H9 (cell line): Measurements from ENCODE around the gene ARHGDIB. TPM values are rescaled to one million over a fixed set of nuclear protein-coding genes. Genes with fewer than 3 reads are reported as not detected.

Source experiments
- DNase-seq: peaks from one replicate; pipeline ENCODE4 v3.0.0-alpha.2; 2017
- H2AFZ ChIP-seq: one replicate; pipeline ENCODE4 v1.6.1; 2013; ENCODE audit warnings: mild to moderate bottlenecking, low read length, control low read depth, moderate library complexity
- H2AK5ac ChIP-seq: 2 replicates; pipeline ENCODE4 v1.6.1; 2013; ENCODE audit warnings: low read length, control low read depth, mixed read lengths; ENCODE audit not compliant: insufficient read length
- H2BK120ac ChIP-seq: one replicate; pipeline ENCODE4 v1.6.1; 2013; ENCODE audit warnings: low read depth, mild to moderate bottlenecking, low read length, control low read depth, inconsistent platforms; ENCODE audit not compliant: poor library complexity, severe bottlenecking
- H2BK12ac ChIP-seq: 2 replicates; pipeline ENCODE4 v1.6.1; 2013; ENCODE audit warnings: low read length, control low read depth, mixed read lengths, low read depth; ENCODE audit not compliant: insufficient read length
- H2BK15ac ChIP-seq: 2 replicates; pipeline ENCODE4 v1.6.1; 2013; ENCODE audit warnings: low read depth, low read length, control low read depth
- H2BK20ac ChIP-seq: one replicate; pipeline ENCODE4 v1.6.1; 2013; ENCODE audit warnings: low read depth, mild to moderate bottlenecking, low read length, control low read depth, inconsistent platforms; ENCODE audit not compliant: poor library complexity, severe bottlenecking
- H2BK5ac ChIP-seq: 2 replicates; pipeline ENCODE4 v1.6.1; 2013; ENCODE audit warnings: low read length, control low read depth, mixed read lengths; ENCODE audit not compliant: insufficient read length
- H3K14ac ChIP-seq: 2 replicates; pipeline ENCODE4 v1.6.1; 2013; ENCODE audit warnings: low read length, control low read depth; ENCODE audit not compliant: insufficient read depth
- H3K18ac ChIP-seq: 2 replicates; pipeline ENCODE4 v1.6.1; 2013; ENCODE audit warnings: low read depth, mild to moderate bottlenecking, mixed read lengths, low read length, control low read depth; ENCODE audit not compliant: insufficient read length
- H3K23ac ChIP-seq: 2 replicates; pipeline ENCODE4 v1.6.1; 2013; ENCODE audit warnings: low read length, control low read depth, mixed read lengths, low read depth; ENCODE audit not compliant: insufficient read length
- H3K23me2 ChIP-seq: 2 replicates; pipeline ENCODE4 v1.6.1; 2013; ENCODE audit warnings: low read depth, mild to moderate bottlenecking, mixed read lengths, low read length, control low read depth; ENCODE audit not compliant: insufficient read length, poor library complexity, severe bottlenecking
- H3K27ac ChIP-seq: 2 replicates; pipeline ENCODE4 v1.5.1; 2013; ENCODE audit warnings: low read length, control low read depth, mixed read lengths, low read depth; ENCODE audit not compliant: insufficient read length
- H3K27me3 ChIP-seq: 2 replicates; pipeline ENCODE4 v1.6.1; 2013; ENCODE audit warnings: low read length, control low read depth, inconsistent platforms; ENCODE audit not compliant: insufficient read depth
- H3K4ac ChIP-seq: 2 replicates; pipeline ENCODE4 v1.6.1; 2013; ENCODE audit warnings: low read depth, mild to moderate bottlenecking, control low read depth, inconsistent platforms, low read length, moderate library complexity
- H3K4me1 ChIP-seq: 2 replicates; pipeline ENCODE4 v1.6.1; 2013; ENCODE audit warnings: low read length, control low read depth, inconsistent platforms; ENCODE audit not compliant: insufficient read depth
- H3K4me2 ChIP-seq: 2 replicates; pipeline ENCODE4 v1.6.1; 2013; ENCODE audit warnings: low read length, control low read depth, mixed read lengths; ENCODE audit not compliant: insufficient read length, insufficient read depth
- H3K56ac ChIP-seq: 2 replicates; pipeline ENCODE4 v1.6.1; 2013; ENCODE audit warnings: low read depth, mild to moderate bottlenecking, mixed read lengths, low read length, control low read depth; ENCODE audit not compliant: insufficient read length
- H3K79me1 ChIP-seq: 2 replicates; pipeline ENCODE4 v1.6.1; 2013; ENCODE audit warnings: low read depth, mild to moderate bottlenecking, moderate library complexity, low read length, control low read depth, inconsistent platforms; ENCODE audit not compliant: insufficient read depth, poor library complexity, severe bottlenecking
- H3K79me2 ChIP-seq: 2 replicates; pipeline ENCODE4 v1.6.1; 2013; ENCODE audit warnings: low read length, control low read depth, inconsistent platforms; ENCODE audit not compliant: insufficient read depth
- H3K9ac ChIP-seq: 2 replicates; pipeline ENCODE4 v1.6.1; 2013; ENCODE audit warnings: low read length, control low read depth, mixed read lengths; ENCODE audit not compliant: insufficient read length; ENCODE audit errors: extremely low read depth
- H3K9me3 ChIP-seq: one replicate; pipeline ENCODE4 v1.6.1; 2013; ENCODE audit warnings: low read depth, low read length, inconsistent platforms; ENCODE audit not compliant: control insufficient read depth
- H3T11ph ChIP-seq: one replicate; pipeline ENCODE4 v1.6.1; 2013; ENCODE audit warnings: mild to moderate bottlenecking, low read length, control low read depth, inconsistent platforms
- H4K20me1 ChIP-seq: one replicate; pipeline ENCODE4 v1.6.1; 2013; ENCODE audit not compliant: control insufficient read depth, insufficient read length, insufficient read depth
- H4K5ac ChIP-seq: 2 replicates; pipeline ENCODE4 v1.6.1; 2013; ENCODE audit warnings: low read depth, mild to moderate bottlenecking, mixed read lengths, low read length, control low read depth; ENCODE audit not compliant: insufficient read length
- H4K8ac ChIP-seq: replicated peaks from 2 replicates; pipeline ENCODE4 v1.6.1; 2013; ENCODE audit warnings: low read length, control low read depth, mixed read lengths, low read depth; ENCODE audit not compliant: insufficient read length
- H4K91ac ChIP-seq: 2 replicates; pipeline ENCODE4 v1.6.1; 2013; ENCODE audit warnings: low read depth, mild to moderate bottlenecking, moderate library complexity, mixed read lengths, low read length, control low read depth; ENCODE audit not compliant: insufficient read length
- H3K27ac Mint-ChIP-seq, 3 experiments: 2 replicates in 2 of 3; 3 replicates in 1 of 3; pipeline ENCODE4 v1.8.0; 2020 to 2021; ENCODE audit warnings: mixed read lengths in 3 of 3, mild to moderate bottlenecking in 1 of 3, moderate library complexity in 1 of 3
- H3K27me3 Mint-ChIP-seq: 2 replicates; pipeline ENCODE4 v1.8.0; 2021; ENCODE audit warnings: low read depth, mild to moderate bottlenecking, moderate library complexity, mixed read lengths
- H3K36me3 Mint-ChIP-seq, 3 experiments: 2 replicates in 2 of 3; 3 replicates in 1 of 3; pipeline ENCODE4 v1.8.0; 2020 to 2021; ENCODE audit warnings: low read depth in 3 of 3, mixed read lengths in 3 of 3; ENCODE audit not compliant: insufficient read depth in 1 of 3
- H3K4me1 Mint-ChIP-seq, 2 experiments: 2 replicates each; pipeline ENCODE4 v1.8.0; 2020; ENCODE audit warnings: mixed read lengths in 2 of 2
- H3K4me3 Mint-ChIP-seq, 2 experiments: 2 replicates in 1 of 2; 3 replicates in 1 of 2; pipeline ENCODE4 v1.8.0; 2020 to 2021; ENCODE audit warnings: mild to moderate bottlenecking in 2 of 2, mixed read lengths in 2 of 2, moderate library complexity in 1 of 2
- H3K9me3 Mint-ChIP-seq, 2 experiments: 2 replicates in 1 of 2; 3 replicates in 1 of 2; pipeline ENCODE4 v1.8.0; 2020; ENCODE audit warnings: mild to moderate bottlenecking in 2 of 2, mixed read lengths in 2 of 2, moderate library complexity in 1 of 2
- WGBS: extraction: QIAGEN DNeasy Blood & Tissue Kit; methylation state at CpG from one replicate; pipeline ENCODE4 v1.1.7; 2013; ENCODE audit warnings: missing lambda C conversion rate, low lambda C conversion rate, mixed read lengths; ENCODE audit not compliant: insufficient read length; ENCODE audit errors: extremely low coverage; 5-methylcytosine and 5-hydroxymethylcytosine counted together
- total RNA-seq: library from RNA; stranded (reverse); gene quantifications from 2 replicates; pipeline ENCODE4 v1.2.1, GENCODE V29; 2021
- TF ChIP-seq, protein P1 (sequence below): fragments of 200-600 bp; sonication (generic); conservative IDR thresholded peaks from 3 replicates; pipeline ENCODE4 v1.8.0; 2021; ENCODE audit warnings: antibody characterized with exemption, mild to moderate bottlenecking

ARHGDIB gene
- total RNA-seq, 1 experiment from 2014 or later, result 0.44 TPM

DNA sequence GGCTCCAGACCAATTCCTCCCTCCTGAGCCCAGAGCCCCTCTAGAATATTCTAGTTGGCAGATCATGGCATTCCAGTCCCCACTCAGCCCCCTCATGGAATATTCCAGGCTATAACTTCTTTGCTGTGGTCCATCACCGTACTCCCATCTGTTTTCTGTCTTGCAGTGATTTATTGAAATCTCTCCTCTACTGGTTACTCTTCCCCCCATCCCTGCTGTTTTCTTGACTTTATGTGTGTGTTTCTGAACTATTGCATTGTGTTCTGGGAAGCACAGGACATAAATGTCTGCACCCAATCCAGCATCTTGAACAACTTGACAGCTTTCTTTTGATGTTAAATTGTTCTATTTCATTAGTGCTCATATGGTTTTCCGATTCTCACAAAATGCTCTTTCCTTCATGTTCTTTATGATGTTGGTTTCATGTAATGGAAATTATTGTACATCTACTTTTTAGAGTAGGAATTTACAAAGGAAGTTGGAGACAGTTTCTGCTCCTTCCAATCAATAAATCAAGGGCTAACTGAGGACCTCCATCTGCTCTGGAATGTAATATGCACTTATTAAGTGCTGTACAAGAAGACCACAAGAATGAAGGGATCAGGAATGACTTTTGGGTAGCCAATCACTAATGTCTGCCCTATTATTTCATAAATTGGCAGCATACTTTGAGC, 37.8 kb upstream of the ARHGDIB start:
- no peak overlapping the region for H2BK15ac ChIP-seq
- no peak overlapping the region for H3K23ac ChIP-seq
- WGBS, result no CpG with 5 or more reads among the region's 2 CpGs
- H2BK20ac ChIP-seq, result no peak overlapping the region
- H4K8ac ChIP-seq, result no peak overlapping the region
- H3K9ac ChIP-seq, result no peak overlapping the region
- no peak overlapping the region for H2AFZ ChIP-seq
- no peak overlapping the region for H3K56ac ChIP-seq
- H4K20me1 ChIP-seq, result no peaks in the 10 kb centered on the region
- Mint-ChIP-seq H3K36me3 (no peaks in the 10 kb centered on the region), H3K9me3 (peaks cover 0 to 2% of the 10 kb centered on the region in 2 experiments; a peak in 1 of 5 replicates), H3K4me1 (peaks cover 9 to 11% of the 10 kb centered on the region in 2 experiments), H3K27me3 (no peaks in the 10 kb centered on the region), H3K4me3 (no peak overlapping the region), H3K27ac (no peak overlapping the region; a peak in 1 of 7 replicates)
- no peaks in the 10 kb centered on the region; the same call in 1 of the 2 replicates for H3K4me1 ChIP-seq
- no peak overlapping the region for H2AK5ac ChIP-seq
- no peaks in the 10 kb centered on the region for H3K27me3 ChIP-seq
- no peak overlapping the region for H3K4me2 ChIP-seq
- no peak overlapping the region for H2BK120ac ChIP-seq
- H2BK5ac ChIP-seq, result no peak overlapping the region
- H3K79me2 ChIP-seq, result no peaks in the 10 kb centered on the region
- H3K79me1 ChIP-seq, result no peaks in the 10 kb centered on the region
- no peak overlapping the region for H4K91ac ChIP-seq
- H3T11ph ChIP-seq, result no peak overlapping the region
- TF ChIP-seq, protein P1, sequence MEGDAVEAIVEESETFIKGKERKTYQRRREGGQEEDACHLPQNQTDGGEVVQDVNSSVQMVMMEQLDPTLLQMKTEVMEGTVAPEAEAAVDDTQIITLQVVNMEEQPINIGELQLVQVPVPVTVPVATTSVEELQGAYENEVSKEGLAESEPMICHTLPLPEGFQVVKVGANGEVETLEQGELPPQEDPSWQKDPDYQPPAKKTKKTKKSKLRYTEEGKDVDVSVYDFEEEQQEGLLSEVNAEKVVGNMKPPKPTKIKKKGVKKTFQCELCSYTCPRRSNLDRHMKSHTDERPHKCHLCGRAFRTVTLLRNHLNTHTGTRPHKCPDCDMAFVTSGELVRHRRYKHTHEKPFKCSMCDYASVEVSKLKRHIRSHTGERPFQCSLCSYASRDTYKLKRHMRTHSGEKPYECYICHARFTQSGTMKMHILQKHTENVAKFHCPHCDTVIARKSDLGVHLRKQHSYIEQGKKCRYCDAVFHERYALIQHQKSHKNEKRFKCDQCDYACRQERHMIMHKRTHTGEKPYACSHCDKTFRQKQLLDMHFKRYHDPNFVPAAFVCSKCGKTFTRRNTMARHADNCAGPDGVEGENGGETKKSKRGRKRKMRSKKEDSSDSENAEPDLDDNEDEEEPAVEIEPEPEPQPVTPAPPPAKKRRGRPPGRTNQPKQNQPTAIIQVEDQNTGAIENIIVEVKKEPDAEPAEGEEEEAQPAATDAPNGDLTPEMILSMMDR, result no peak
- DNase-seq, result no peak
- H2BK12ac ChIP-seq, result no peak overlapping the region
- no peak overlapping the region for H3K18ac ChIP-seq
- no peak overlapping the region for H3K4ac ChIP-seq
- no peaks in the 10 kb centered on the region for H3K9me3 ChIP-seq
- H3K14ac ChIP-seq, result no peak overlapping the region
- no peak overlapping the region for H3K27ac ChIP-seq
- H4K5ac ChIP-seq, result no peak overlapping the region
- H3K23me2 ChIP-seq, result no peaks in the 10 kb centered on the region
